SK-N-DZ (cell line): ENCODE measurements around the gene SEMA4D.

ENCODE experiments used
- DNase-seq: peaks from one replicate; pipeline ENCODE4 v3.0.0-alpha.2; 2015; ENCODE audit warnings: low spot score

Gene SEMA4D

DNA sequence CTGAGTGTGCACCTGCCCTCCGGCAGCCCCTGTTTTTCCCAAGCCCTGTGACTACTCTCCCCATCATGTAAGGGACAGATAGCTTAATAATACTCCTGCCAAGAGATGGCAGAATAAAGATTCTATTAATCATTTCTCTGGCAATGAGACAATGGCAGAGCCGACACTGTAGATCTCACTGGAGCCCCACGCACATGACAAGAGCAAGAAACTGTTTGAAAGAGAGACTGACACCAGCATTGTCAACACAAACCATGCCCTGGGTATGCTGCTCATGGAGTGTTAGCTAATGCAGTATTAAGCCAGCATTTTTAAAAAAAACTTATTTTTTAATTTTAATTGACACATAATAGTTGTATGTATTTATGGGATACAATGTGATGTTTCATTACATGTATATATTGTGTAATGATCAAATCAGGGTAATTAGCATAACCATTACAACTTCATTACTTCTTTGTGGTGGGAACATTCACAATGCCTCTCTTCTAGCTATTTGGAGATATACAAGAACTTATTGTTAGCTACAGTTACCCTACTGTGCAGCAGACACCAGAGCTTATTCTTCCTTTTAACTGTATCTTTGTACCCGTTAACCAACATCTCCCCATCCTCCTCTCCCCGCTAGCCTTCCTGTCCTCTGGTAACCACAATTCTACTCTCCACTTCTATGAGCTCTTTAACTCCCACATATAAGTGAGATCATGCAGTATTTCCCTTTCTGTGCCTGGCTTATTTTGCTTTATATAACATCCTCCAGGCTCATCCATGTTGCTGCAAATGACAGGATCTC is 31.5 kb upstream of the SEMA4D start:
- DNase-seq, result no peak

DNA sequence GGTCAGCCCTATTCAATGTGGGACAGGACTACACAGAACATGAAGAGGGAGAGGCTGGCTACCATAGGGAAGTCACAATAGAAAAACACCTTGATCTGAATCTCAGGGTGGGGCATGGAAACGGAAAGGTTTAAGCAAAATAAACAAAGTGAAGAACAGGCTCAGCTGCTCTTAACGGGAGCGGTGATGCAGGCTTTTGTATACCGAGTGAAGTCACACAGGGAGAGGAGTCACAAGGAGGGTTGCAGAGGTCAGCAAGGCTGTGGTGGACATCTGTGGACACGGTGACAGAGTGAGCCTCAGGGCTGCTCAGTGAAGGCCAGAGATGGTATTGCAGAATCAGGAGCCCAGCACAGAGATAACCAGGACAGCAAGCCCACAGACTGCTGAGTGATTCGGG is 30.6 kb upstream of the SEMA4D start:
- DNase-seq, result no peak

DNA sequence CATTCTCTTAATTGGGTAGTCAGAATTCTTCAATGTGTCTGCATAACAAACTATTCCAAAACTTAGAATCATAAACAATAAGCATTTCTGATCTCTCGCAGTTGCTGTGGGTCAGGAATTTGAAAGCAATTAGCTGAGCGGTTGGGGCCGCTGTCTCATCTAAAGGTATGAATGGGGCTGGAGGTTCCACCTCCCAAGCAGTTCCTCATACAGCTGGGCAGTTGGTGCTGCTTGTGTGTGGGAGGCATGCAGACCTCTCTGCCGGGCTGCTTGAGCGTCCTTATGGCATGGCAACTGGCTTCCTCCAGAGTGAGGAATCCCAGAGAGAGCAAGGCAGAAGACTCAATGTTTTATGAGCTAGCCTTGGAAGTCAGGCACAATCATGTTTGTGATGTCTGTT is 30.2 kb upstream of the SEMA4D start:
- DNase-seq, result no peak

DNA sequence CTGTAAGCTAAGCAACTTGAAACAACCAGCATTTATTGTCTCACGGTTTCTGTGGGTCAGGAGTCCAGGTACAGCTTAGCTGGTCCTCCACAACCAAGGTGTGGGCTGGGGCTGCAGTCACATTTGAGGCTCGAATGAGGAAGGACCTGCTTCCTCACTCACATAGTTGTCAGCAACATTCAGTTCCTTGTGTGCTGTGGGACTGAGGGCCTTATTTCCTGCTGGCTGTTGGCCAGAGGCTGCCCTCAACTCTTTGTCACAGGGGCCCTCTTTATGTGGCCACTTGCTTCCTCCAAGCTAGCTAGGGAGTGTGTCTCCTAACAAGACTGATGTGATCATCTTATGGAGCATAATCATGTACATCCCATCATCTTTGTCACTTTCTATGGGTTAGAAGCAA is 29.2 kb upstream of the SEMA4D start:
- DNase-seq, result no peak

DNA sequence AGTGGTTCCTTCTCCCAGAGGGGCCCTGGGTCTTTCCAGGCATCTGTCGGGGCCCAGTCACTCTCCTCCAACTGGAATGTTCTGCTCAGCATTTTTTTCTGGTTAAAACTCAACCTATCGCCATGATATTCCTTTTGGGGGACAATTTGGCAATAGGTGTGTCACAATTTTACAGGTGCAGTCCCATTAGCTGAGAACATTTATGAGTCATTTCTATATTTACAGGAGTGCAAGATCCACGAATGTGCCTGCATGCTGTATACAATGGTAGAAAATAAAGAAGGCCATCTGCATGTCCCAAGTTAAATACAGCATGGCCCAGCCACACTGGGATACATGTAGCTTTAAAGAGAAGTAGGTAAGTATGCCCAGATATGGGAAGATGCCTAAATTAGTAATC is 28.8 kb upstream of the SEMA4D start:
- no peak for DNase-seq

DNA sequence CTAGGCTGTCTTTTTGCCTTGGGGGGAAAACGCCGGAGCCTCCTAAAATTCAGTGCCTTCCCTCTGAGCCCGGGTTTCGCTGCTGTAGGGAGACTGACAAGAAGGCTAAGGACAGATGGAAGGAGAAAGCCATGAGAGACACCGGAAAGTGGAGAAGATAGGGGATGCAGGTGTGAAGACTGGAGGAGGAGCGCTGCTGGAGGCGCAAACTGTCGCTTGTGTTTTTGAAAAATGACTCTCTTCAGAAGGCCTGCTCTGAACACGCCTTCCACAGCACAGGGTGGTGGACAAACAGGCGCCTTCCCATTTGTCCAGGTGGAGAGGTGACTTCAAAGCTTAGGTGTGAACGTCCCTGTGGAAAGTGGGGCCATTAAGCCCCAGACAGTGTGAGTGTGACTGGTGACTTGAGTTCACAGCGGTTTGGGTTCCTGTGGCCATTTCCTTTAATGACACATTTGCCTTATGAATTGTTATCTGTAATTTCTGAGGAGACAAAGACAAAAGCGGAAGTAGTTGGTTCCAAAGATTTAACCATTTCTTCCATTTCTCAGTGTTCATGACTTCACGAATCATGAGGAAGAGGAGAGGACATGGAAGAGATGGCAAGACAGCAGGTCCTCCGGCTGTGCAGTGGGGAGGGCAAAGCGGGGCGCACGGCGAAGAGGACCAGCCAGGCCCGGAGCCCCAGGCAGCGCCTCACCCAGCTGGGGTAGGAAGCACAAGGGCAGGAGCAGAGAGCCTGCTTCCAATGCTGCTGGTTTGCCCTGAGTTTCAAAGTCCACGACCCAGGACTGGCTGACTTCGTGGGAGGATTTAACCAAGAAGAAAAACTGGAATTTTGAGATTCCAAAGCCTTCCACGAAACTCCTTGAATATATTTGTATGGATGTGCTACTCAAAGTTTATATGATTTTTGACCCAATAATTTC is 27.8 kb upstream of the SEMA4D start:
- no peak for DNase-seq

DNA sequence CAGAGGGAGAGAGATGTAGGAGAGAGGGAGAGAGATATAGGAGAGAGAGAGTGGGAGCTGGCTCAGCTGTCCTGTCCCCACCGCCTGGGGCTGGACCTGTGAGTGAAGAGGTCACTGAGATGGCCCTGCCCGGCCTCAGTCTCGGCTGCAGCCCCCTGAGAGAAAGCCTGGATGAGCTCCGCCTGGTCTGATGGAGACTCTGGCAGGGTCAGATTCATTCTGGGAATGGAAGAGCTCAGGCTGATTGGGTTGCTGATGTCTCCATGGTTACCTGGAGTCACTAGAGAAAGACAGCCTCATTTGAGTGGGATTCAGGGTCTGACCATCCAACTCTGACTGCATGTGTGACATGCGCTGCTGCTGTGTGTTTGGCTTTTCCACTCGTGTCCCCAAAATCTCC is 27.1 kb upstream of the SEMA4D start:
- DNase-seq, result peak; percentile 54

DNA sequence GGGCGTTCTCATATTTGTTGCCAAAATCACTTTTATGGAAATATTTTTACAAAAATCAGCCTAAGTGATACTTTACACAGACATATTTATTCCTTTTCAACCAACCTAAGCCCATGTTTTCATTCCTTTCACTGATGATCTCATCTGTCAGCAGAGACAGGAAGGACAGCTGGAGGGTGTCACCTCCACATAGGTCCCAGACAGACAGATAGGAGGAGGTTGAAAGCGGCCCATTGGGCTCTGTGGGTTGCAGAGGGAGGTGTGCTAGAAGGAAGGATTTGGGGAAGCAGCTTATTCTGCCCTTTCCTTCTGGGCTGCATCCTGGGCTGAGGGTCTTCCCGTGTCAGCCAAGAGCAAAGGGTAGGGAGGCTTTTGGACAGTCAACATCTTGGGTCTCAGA is 26.0 kb upstream of the SEMA4D start:
- no peak for DNase-seq

DNA sequence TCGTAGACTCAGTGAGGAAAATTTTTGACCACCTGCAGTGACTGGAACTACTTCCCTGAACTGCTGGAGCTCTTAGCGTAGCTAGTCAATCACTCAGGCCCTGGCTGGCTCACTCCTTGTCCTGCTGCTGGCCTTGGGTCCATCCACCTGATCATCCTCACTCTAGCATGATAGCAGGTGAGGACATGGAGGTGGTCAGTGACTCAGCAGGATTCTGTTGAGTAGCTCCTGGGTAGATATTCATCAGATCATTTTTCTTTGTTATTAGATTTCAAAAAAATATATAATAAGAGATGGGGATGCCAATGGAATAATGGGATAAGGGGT is 25.0 kb upstream of the SEMA4D start:
- no peak for DNase-seq

DNA sequence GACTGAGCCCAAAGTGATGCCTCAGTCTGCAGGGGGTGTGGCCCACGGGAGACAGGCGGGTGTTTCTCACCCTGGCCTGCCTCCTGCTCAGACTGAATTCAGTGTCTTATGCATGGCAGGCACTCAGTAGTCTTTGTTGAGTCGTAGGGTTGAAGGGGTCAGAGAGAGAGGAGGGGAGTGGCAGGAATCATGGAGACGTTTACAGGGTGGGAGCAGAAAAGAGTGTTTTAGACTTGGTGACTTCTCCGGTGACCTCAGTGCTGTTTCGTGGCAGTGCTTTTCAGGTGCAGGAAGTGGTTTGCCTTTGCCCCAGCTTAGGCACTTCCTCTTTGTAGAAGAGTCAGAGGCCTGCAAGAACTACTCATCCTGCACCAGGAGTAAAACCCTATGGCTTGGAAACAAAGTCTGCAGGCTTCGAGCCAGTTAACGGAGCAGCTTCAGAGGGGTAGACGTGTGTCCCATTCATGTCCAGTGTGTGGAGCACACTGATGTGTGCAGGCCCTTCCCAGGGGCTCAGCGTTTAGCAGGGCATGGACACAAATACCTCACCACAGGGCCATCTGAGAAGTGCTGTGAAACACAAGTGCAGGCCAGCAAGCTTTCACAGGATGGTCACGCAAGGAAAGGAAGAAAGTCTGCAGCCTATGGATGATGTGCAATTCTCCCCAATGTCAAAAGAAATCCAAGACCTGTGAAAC is 24.5 kb upstream of the SEMA4D start:
- no peak for DNase-seq

DNA sequence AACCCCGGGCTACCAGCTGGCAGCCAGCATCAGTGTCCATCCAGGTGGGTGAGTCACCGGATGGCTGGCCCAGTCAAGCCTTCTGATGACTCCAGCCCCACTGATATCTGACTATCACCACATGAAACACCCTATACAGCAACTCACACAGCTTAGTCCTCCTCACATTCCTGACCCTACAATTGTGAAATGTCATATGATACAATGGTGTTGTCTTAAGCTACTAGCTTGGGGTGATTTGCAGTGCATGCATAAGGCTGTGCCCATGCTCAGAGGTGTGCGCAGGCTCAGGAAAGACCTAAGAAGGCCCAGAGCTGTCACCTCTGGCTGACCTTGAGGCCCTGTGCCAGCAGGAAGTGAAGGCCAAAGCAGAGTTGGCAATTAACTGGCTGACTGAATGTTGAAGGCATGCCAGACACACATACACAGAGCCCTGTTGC is 21.5 kb upstream of the SEMA4D start:
- DNase-seq, result no peak

DNA sequence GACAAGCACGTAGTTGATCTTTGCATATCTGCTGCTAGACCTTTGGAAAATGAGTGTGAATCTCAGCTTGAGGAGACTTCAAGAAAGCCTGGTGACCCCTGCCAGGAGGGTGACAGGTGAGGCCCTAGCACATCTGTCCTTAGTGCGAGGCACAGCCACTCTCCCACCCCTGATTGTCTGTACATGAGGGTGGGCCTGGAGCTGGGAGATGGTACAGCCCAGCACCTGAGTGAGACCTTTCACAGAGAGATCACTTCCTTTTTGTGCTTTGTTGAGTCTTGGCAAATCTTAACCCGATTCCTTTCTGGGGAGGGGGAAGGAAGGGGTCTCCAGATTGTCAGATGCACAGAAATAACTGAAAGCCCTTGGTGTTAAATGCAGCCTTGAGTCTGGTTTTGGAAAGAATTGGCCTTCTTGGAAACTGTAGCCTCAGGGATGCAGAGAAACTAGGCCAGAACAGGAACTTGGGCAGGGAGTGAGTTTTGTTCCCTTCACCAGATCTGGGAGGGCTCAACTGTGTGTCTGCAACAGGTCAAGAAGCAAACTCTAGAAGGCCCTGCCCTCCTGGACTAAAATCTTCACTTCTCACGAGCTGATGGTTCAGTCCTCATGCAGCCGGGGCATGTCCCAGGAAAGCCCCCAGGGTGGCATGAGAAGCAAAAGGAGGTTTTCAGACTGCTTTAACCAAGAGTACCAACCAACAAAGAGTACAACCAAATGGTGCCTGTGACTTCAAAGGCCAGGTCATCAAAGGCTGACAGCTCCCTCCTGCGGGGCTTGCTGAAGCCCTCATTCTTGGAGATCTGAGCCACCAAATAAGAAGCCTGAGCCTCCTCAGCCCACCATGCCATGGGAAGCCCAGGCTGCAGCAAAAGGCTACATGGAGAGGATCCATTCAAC is 20.8 kb upstream of the SEMA4D start:
- no peak for DNase-seq

DNA sequence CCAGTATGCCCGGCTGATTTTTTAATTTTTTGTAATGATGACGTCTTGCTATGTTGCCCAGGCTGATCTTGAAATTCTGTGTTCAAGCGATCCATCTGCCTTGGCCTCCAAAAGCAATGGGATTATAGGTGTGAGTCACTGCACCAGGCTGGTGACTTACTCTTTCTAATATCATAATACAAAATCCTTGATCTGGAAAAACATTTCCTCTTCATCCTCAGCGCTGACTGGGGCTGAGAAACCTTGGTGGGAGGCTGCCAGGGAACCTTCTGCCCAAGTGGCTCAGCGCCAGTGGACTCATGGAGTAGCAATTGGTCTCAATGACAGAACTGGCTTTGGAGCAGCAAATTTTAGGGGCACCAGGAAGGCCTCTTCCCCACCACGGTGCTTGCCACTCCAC is 17.5 kb upstream of the SEMA4D start:
- no peak for DNase-seq

DNA sequence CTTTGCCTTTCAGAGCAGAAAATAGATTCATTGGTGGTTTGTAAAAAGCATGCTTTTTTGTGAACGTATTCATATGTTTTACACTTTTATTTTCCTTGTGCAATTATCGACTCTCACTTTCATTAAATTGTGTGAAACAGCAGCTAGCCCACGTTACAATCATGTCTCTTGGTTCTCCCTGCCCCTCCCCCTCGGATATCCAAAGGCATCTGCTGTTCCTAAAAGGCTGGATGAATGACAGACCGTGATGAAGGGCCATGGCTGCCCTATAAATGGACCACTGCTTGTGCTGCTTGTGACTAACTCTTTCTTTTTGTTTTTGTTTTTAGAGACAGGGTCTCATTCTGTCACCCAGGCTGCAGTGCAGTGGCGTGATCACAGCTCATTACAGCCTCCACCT is 17.0 kb upstream of the SEMA4D start:
- DNase-seq, result no peak

DNA sequence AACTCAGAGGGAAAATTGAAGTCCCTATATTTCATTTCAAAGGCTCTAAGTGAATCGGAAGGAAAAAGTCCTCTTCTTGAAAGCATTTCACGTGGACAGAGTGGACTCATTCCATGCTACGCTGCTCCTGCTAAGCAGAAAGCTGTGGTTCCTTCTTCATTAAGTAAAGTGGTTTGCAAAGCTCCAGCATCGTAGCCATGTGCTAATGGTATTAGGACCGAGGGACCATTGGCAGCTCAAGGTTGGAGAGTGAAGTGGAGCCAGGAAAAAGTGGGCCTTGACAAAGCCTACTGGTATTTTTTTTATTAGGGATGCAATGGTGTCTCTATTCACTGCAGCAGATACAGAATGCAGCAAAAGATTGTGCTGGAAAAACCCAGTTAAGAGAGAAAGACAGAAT is 16.4 kb upstream of the SEMA4D start:
- no peak for DNase-seq

DNA sequence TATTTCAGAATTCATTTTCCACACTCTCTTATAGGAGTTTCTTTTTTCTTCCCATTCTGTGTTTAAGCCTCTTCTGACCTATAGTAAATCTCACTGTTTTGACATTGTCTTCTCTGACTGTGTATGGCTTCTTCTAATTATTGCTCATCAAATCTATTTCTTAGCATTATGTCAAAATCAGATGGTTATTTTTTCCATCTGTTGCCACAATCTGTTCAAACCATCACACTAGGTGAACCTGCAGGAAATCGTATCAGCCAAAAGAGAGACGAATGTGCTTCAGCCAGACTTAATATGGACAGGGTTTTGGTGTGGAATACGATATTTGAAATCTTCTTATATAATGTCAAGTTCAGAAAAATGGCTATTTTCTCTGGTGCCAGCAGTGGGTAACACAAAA is 15.9 kb upstream of the SEMA4D start:
- DNase-seq, result no peak

DNA sequence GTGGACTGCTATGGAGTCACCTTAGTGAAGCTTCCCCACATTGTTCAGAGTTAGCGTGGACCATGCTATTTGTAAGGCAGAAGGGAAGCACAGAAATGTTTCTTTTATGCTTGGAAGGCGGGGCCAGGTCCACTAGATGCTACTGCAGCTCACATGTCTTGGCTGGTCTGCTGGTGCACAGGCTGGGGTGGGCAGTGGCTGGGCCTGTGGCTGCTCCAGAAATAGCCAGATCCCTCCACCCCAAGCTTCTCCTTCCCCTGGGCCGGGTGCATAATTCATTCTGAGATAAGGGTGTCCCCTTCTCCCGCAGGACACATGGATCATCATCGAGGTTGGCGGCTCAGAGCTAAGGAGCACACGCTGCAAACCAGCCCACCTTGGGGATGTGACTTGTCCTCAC is 14.5 kb upstream of the SEMA4D start:
- no peak for DNase-seq

DNA sequence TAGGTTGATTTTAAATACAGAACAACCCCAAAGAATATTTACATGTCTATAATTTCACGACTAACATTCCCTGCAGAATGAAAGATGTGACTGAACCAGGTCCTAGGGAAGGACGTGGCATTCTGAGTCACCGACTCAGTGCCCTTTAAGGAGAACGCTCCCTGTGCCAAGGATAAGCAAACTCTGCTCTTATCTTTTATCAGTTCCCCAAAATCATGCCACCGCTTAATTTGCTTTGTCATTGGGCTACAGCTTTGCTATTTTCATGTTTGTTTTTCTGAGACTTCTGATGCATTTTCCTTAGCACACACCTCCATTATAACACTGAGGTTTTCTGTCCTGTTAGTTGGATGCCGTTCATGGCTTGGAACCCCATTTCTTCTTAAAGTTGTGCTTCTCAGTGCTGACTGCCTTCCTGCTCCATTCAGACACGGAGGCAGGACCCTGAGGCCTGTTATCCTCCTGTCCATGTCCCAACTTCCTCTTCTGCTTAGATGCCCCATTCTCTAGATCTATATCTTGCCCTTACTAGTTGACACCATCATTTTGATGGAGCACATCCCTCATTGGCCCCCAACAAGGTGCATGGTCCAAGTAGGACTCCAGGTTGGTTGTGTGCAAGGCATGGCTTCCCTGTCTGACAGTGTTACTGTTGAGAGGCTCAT is 11.2 kb upstream of the SEMA4D start:
- no peak for DNase-seq

DNA sequence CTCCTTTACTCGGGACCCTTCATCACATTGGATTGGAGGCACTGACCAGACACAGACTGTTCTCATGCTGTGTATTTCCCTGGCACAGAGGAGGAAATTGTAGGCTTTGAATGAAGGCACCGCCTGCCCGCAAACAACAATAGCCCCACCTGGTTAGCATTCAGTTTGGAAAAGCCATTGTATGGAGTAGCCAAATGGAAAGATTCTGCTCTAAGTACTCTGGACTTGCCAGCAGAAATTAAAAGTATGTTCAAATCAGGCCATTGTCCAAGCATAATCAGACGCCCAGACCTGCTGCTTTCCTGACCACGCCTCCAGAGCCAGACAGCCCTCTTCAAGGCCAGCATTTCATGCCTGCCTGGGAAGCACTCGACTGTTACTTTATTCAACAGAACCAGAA is 8.0 kb upstream of the SEMA4D start:
- DNase-seq, result no peak

DNA sequence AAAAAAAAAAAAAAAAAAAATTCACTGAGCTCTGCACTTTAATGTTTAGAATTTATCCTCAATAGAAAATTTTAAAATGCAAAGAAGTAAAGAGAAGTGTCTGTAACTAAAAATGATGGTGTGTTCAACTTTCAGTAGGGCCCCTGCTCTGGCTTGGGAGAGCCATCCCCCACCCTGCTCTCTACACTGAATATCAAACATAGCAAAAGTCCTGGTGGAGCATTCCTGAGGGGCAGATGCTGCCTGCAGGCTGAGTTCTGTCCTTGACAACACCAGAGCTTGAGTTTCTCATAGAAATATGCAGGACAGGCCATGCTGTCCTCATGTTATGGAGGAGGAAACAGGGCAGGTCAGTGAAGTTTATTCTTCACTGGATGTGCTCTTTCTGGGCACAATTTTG is 7.1 kb upstream of the SEMA4D start:
- no peak for DNase-seq

DNA sequence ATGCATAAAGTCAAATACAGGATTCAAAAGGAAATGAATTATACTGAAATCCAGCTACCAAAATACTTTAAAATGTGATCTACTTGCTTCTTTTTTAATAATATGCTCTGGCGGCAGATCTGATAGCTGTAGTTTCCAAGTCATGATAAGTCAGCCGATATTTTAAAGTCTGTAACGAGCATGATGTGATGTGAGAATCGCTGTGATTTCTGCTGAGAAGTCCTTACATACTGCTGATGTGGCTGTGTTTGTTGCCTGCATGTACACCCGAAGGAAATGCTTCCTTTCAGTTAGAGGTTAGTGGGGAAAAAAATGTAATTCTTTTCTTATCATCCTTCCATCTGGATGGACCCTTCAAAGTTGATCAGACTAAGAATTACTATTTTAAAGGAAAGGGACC is 4.8 kb upstream of the SEMA4D start:
- DNase-seq, result no peak
